ENCODE data around the gene COLEC11.

COLEC11 gene

DNA sequence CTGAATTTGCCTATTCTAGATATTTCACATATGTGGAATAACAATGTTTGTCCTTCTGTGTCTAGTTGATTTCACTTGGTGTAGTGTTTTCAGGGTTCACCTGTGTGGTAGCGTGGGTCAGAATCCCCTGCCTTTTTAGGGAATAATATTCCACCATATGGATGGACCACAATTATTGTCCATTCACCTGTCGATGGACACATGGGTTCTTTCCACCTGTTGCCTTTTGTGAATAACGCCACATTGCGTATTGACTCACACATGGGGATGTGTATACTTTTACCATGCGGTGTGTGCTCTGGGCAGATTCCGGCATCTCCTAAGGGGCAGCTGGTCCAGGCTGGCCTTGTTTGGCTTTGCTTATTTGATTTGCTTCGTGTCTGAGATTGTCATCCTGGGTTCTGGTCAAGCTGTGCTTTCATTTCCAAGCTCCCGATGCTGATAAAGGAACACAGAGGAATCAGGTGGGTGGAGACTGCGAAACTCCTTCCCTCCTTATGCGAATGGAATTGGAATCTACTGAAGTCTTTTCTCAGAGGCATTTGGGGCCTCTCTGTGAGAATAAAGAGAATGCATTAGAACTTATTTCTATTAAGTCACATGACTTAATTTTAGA lies 44.2 kb downstream of the COLEC11 start:
- no peak for DNase-seq (ENCODE audit: low spot score)

DNA sequence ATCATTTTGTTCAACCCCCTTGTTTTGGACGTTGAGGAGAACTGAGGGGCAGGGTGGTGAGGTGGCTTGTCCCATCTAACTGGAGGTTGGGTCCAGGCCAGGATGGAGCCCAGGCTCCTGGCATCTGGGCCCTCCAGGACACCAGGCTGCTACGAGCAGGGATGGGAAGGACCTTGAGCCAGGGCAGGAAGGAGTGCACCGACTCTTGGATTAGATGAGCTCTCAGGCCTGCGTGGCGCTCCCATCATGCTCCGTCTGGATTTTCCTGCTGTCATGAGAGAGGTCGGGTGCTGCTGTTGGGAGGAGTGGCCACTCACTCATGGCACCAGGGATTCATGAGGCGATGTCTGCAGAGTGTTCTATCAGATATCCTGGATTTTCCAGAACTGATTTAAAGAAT lies 44.7 kb downstream of the COLEC11 start:
- DNase-seq (ENCODE audit: low spot score): no peak

DNA sequence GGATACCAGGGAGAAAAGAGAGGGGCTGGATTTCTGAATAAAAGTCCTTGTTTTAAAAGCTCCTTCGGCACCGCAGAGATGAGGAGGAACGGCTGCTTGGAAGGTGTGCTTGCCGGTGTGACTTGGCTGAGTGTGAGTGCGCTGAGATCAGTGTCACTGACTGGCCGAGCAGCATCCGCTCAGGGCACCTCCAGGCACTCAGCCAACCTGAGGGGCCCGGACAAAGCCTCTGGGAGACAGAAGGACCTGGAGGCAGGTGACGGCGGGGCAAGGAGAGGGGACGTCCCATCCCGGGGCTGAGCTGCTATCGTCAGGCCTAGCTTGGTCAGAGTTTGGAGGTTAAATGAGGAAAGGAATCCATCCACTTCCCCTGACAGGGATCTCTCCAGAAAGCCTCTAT lies 46.3 kb downstream of the COLEC11 start:
- no peak for DNase-seq (ENCODE audit: low spot score)

DNA sequence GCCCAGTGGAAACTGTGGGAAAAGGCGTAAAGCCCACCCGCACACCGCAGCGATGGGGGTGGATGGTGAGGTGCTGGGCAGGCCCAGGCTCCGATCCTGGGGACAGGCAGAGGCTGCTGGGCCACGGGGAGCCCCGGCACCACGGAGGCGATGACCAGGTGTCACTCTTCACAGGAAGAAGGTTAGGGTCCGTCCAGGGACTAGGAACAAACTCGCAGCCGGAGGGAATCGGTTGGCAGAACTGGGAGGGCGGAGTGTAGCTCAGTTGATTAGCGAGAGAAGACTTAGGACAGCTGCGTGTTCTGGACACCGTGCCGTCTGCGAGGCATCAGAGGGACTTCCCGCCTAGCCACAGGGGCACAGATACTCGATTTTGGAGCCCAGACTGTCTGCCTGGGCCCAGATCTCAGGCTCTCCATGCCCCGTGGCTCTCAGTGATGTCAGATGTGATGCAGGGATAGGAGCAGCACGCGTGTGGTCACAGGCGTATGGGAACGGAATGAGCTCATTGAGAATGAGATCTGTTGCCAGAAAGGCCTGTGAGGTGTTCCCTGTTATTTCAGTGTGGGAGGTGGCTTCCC lies 47.0 kb downstream of the COLEC11 start:
- DNase-seq (ENCODE audit: low spot score): no peak

DNA sequence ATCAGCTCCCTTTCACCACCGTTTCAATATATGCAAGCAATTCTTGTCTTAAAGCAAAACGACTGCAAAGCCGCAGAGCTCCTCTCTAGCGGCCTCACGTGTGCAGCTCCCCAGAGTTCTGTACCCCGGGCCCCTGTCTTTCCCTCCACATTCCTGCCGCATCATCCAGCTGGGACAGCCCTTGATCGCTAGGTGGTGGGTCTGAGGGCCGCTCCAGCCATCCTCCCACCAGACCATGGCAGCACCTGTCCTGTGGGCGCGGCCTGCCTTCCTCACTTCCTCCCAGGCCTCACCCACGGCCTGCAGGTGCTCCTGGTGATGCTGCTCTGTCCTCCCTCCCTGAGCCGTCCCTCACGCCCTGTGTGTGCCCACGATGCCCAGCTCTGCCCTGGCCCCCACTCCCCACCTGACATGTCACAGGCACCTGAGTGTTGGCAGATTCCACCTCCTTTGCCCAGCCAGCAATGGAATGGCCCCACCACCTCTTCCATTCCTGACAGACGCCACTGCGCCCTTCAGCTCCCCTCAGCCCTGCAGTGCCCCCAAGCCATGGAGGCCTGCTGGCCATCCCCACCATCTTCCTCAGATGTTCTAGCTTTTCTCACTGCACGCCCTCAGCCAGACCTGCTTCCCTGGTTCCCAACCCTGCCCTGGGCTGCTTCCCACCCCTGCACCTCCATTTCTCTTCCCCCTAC lies 47.8 kb downstream of the COLEC11 start:
- no peak for DNase-seq (ENCODE audit: low spot score)

DNA sequence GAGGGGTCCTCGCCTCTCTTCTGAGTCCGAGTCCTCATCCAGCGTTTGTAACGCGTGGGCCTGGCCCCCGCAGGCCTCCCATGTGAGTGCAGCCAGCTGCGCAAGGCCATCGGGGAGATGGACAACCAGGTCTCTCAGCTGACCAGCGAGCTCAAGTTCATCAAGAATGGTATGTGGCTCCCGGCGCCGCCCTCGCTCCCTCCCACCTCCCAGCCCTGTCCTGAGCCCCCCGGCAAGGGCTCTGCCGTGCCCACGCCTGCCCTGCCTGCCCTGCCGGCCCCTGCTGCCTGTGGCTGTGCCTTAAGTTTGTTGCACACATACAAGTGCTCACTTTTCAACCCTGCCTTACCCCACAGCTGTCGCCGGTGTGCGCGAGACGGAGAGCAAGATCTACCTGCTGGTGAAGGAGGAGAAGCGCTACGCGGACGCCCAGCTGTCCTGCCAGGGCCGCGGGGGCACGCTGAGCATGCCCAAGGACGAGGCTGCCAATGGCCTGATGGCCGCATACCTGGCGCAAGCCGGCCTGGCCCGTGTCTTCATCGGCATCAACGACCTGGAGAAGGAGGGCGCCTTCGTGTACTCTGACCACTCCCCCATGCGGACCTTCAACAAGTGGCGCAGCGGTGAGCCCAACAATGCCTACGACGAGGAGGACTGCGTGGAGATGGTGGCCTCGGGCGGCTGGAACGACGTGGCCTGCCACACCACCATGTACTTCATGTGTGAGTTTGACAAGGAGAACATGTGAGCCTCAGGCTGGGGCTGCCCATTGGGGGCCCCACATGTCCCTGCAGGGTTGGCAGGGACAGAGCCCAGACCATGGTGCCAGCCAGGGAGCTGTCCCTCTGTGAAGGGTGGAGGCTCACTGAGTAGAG lies 48.7 kb downstream of the COLEC11 start:
- DNase-seq (ENCODE audit: low spot score): no peak

DNA sequence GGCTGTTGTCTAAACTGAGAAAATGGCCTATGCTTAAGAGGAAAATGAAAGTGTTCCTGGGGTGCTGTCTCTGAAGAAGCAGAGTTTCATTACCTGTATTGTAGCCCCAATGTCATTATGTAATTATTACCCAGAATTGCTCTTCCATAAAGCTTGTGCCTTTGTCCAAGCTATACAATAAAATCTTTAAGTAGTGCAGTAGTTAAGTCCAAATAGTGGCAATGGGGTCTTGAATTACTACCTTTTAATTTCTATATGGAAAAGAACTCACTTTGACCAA lies 49.3 kb downstream of the COLEC11 start:
- no peak for DNase-seq (ENCODE audit: low spot score)

DNA sequence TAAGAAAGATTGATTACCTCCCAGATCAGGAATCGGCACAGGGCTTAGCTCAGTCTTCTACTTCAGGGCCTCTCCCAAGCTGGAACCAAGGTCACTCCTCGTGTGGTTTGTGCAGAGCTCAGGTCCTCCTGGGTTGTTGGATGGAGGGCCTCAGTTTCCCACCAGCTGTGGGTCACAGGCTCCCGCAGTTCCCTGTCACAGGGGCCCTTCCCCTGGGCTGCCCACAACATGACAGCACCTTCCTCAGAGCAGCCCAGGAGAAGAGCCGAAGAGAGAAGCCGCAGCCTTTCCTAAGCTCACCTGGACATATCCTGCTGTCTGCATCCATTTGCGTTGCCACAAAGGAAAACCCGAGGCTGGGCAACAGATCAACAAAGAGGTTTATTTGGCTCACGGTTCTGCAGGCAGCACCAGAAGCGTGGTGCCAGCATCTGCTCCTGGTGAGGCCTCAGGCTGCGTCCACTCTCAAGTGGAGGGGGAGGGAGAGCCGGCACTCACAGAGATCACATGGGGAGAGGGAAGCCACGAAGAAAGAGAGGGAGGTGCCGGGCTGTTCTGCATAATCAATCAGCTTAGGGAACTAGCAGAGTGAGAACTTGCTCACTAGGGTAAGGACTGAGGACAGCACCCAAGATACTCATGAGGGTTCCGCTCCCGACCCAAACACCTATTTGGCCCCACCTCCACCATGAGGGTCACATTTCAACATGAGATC lies 50.1 kb downstream of the COLEC11 start:
- no peak for DNase-seq (ENCODE audit: low spot score)

DNA sequence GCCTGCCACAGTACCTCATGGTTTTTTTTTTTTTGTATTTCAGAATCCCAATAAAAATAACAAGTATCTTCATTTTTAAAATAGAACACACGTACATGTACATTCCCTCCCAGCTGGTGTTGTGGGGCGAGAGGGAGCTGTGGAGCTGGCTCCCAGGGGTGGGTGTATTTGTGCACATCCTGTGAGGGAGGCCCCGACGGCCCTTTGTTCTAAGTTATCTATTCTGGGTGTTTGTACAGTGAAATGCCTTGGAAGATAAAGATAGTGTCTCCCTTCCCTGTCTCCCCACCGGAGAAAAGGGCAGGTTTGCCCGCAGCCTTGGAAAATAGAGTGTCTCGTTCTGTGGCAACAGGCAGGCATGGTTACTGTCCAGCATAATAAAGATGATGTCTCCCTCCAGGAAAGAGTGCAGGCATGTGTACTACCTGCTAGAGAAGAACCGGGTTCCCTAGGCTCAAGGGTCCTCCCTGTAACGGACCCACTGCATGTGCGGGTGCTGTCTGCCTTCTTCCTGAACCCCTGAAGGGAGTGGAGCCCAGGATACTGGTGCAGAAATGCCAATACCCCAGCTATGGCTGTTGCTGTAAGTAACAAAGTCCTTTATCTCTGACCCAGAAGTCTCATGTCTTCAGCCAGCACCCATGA lies 51.0 kb downstream of the COLEC11 start:
- DNase-seq (ENCODE audit: low spot score): no peak

DNA sequence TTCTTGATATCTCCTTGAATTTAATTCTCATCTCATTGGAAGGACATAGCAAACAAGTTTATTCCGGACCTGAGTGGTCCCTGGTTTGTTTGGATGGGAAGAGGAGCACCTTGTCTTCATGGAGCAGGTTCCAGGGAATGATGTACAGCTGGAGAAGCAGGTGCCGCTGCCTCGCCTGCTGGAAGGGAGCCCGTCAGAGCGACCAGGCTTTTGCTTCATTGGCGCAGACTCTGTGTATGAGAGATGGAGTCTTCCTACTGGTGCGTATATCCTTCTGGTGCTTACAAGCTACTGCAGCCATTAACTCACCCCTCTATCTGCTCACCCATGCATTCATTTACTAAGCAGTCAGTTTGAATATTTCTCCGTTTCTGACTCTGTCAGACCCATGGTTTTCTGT lies 51.5 kb downstream of the COLEC11 start:
- DNase-seq (ENCODE audit: low spot score): no peak

DNA sequence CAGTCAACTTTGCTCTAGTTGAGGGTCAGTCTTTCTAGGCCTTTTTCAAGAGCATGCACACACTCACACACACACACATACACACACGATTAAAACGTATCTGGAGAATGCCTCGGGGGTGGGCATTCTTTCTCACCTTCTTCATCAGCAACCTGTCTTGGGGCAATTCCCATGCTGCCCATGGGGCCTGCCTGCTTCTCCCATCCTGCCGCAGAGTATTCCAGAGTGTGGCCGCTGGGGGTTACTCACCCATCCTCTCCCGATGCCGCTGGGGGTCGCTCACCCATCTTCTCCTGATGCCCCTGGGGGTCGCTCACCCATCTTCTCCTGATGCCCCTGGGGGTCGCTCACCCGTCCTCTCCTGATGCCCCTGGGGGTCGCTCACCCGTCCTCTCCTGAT lies 52.3 kb downstream of the COLEC11 start:
- no peak for DNase-seq (ENCODE audit: low spot score)

DNA sequence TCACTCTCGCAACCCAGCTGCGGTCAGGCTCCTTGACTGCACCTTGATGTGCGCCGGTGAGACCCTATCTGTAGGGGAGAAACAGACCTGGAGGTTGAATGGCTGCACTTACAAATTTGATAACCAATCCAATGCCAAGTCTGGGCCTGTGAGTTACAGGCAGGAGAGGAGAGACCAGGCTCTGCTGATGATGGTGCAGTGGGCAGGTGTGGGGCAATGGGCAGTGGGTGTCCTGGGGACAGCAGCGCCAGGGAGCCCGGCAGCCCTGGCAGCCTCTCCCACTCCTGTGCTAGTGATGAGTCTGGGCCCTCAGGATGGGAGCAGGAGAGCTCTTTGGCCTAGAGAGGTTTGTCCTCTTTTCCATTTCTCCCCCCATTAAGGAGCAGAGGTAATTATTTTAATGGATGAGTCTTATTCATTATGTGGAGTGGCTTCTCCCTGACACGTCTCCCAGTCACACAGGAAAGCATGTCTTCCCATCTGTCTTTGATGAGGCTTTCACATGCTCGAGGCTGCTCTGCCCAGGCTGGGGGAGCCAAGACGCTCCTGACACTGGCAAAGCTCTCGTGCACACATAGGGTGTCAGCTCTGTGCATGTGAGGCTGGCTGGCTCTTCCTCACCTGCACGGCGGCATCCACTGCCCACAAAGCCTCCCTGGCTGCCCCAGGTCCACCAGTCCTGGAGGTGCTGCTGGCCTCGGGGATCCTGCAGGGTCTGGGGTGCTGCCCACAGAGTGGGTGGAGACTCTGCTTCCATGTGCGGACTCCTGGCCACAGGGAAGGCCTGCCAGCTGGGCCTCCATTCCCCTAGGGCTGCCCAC lies 53.1 kb downstream of the COLEC11 start:
- no peak for DNase-seq (ENCODE audit: low spot score)

DNA sequence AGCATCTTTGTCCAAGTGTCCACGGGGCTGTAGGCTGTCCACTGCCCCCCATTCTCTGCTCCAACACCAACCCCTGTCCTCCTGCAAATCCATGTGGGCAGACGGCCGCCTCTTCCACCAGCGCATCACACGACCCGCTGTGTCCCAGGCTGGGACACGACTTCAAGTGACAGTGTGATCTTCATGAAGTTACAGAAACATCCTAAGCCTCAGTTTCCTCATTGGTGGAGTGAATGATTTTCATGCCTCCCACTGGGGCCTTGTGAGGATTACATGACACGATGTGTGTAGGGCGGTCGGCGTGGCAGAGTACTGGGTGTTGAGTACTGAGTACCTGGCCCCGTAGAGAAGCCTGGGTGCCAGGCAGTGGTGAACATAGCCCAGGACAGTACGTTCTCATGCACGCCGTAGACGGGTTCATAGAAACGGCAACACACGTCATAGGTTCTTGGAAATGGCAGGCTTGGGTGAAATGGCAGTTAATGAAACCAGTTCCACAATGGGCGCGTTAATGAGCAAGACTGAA lies 53.8 kb downstream of the COLEC11 start:
- DNase-seq (ENCODE audit: low spot score): no peak

DNA sequence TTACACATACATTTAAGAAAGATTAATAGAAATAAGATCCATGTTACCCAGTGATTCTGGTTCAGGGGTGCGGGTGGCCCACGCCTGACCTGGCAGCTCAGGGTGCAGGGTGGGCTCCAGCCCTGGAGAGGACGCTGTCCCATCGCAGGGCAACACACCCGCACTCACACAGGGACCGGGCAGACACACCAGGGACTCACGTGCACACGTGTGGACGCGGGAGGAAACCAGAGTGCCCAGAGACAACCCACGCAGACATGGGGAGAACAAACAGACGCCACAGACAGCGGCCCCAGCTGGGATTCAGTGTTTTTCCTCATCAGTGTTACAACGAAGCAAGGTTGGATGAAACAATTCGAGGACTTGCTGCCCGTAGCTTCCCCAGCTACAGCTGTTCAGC lies 54.7 kb downstream of the COLEC11 start:
- no peak for DNase-seq (ENCODE audit: low spot score)

DNA sequence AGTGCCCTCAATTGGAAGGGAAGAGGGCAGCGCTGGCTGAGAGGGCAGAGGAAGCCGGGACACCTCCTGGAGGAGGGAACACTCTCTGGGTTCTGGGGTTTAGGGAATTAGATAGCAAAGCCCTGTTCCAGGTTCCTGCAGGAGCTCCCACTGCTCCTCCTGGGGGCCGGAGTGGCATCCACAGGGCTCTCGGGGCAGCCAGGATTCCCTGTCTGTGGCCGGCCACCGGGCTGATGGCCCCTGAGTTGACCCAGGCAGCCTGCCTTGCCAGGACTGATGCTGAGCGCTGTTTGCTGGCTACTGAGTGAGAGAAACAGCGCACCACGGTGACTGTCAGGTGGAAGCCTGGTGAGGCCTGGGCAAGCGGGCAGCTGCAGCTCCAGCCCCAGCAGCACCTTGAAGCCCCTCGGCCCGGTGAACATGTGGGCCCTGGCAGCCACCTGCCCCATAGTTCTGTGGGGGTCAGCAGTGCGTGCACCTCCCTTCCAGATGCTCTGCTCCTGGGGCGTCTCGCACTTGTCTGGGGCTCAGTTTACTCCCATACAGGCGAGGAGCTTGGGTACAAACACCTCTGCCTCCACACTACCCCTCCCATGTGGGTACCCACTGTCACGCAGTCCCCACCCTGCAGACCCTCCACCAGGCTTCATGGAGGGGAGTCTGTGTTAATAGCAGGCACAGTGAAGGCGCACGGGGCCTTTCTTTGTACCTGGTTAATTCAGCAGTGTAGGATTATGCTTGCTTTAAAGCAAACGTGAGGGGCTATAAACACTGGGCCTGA lies 55.4 kb downstream of the COLEC11 start:
- no peak for DNase-seq (ENCODE audit: low spot score)

DNA sequence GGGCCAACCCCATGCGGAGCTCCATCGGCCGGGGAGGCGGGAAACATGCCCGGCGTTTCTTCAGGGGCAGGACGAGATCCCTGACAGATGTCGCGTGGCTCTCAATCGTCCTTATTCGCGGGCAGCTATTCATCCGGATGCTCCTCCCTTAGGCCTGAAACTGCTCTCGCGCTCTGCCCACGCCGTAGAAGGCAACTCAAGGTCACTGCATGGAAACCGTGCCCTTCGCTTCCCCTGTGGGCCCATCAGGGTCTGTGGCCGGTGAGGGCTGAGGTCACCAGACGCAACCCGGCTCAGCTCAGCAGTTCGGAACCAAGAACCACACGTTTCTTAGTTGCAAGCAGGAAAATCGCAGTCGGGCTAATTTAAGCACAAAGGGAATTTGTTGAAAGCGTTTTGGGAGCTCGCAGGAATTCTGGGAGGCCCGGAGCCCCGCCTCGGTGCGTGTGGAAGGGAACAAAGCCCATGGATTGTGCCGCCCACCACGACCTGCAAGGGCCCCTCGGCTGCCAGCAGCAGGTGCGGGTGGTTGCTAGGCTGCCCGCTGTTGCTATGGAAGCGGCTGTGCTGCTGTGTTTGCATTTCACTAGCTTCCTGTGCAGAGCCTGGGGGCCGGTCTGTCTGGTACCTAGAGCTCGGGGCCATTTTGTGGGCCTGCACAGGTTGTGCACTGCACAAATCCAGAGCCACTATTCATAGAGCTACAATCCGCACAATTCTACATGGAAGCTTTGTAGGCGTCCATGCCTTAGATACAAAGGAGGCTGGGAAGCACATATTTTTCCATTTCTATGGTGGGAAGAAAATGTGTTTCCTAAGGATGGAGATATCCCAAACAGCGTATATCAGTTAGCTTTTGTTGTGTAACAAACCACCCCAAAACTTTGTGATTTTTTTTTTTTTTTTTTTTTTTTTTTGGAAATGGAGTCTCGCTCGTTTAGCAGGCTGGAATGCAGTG lies 57.1 kb downstream of the COLEC11 start:
- peak; percentile 76 for DNase-seq (ENCODE audit: low spot score)

DNA sequence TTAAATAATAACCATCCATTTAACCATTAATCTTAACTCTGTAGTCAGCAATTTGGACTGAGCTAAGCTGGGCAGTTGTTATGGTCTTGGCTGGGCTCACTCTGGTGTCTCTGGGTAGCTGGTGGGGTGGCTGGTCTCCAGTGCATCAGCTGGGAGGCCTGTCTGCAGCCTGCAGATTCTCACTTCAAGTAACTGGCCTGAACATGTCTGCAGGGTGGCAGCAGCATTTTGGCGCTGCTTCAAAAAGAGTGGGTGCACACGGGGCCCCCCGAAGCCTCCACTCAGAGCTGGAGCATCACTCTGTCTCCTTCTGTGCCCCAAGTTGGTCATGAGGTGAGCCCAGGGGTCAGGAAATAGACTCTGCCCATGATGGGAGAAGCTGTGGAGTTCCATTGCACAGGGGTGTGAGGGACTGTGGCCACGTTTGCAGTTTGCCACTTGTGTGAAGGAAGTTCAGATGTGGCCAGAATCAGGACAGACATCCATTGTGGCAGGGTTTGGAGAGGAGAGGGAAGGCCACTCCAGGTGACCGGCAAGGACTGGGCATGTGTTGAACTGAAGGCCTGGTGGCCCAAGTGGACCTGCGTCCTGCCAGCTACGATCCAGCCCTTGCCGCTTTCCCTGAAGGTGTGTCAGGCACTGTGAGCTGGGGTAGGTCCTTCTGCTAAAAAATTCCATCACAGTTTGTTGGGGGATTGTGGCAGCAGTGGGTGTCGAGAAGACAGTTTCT lies 58.1 kb downstream of the COLEC11 start:
- DNase-seq (ENCODE audit: low spot score): no peak

DNA sequence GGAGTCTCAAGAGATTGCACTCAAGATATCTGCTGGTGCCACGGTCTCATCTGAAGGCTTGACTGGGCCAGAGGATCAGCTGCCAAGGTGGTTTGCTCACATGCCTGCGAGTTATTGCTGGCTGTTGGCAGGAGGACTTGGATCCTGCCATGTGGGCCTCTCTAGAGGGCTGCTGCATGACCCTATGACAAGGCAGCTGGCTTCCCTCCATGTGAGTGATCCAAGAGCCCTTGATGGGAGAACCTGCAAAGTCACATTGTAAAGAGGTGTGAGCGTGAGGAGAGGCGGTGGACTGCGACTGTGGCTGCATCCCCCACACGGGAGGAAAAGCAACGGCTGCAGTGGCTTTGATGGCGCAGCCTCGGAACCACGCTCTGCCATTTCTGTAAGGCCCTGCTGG lies 59.1 kb downstream of the COLEC11 start:
- DNase-seq (ENCODE audit: low spot score): no peak
